ENCODE results near the gene OLFM1. TPM values are rescaled to one million over a fixed set of nuclear protein-coding genes. Genes with fewer than 3 reads are reported as not detected.
A peak's percentile ranks its signal among the peaks of the same experiment; 100 is the strongest.

Gene OLFM1
- total RNA-seq, 4 donors from 2014 or later = 0.64 to 17.5 (median 10.9) TPM

- H3K27me3 ChIP-seq = no peaks in the 10 kb centered on the region
- peaks cover 0 to 3% (median 0%) of the 10 kb centered on the region in 3 donors for H3K36me3 ChIP-seq
- 84 to 86% methylated on average over 10 of the region's 12 CpGs for WGBS, 2 donors
- no peak overlapping the region for H3K4me3 ChIP-seq
- H3K27ac ChIP-seq = no peak overlapping the region
- no peaks in the 10 kb centered on the region for H3K9me3 ChIP-seq
- intact Hi-C loops (cut with DNase I) = no loop called here
- peaks cover 0 to 20% (median 13%) of the 10 kb centered on the region in 3 donors for H3K4me1 ChIP-seq
- DNase-seq = no peak
- TF ChIP-seq CTCF (IDR thresholded peaks at IDR 0.05) (no peak), POLR2A (IDR thresholded peaks at IDR 0.05) (no peak)
Measured at GRCh38 chr9:135122316-135122715, 34.8 kb downstream of the OLFM1 start.

- no peak for DNase-seq
- peaks cover 0 to 30% (median 17%) of the 10 kb centered on the region in 3 donors for H3K4me1 ChIP-seq
- H3K27ac ChIP-seq = peak overlapping the region in 2 of 4 donors; percentile 21 to 36
- no peaks in the 10 kb centered on the region for H3K9me3 ChIP-seq
- H3K27me3 ChIP-seq = no peaks in the 10 kb centered on the region
- 44 to 62% methylated on average over 5 of the region's 6 CpGs for WGBS, 2 donors
- intact Hi-C loops (cut with DNase I) = no loop called here
- no peak overlapping the region for H3K4me3 ChIP-seq
- H3K36me3 ChIP-seq = peaks cover 0 to 3% (median 0%) of the 10 kb centered on the region in 3 donors
- no peak for TF ChIP-seq POLR2A (IDR thresholded peaks at IDR 0.05)
- no peak for TF ChIP-seq CTCF (IDR thresholded peaks at IDR 0.05)
Measured at GRCh38 chr9:135123126-135123772, 35.8 kb downstream of the OLFM1 start.

- TF ChIP-seq CTCF (IDR thresholded peaks at IDR 0.05) = no peak
- no peak for TF ChIP-seq POLR2A (IDR thresholded peaks at IDR 0.05)
- intact Hi-C loops (cut with DNase I) = no loop called here
Measured at GRCh38 chr9:135123773-135124134, 36.3 kb downstream of the OLFM1 start.

GRCh38 chr9:135126451-135127187 is 39.2 kb downstream of the OLFM1 start:
- TF ChIP-seq CTCF (IDR thresholded peaks at IDR 0.05) = peak in 1 of 6 experiments; percentile 17
- TF ChIP-seq POLR2A (IDR thresholded peaks at IDR 0.05) = no peak

More at GRCh38 chr9:135123773-135124134, 36.3 kb downstream of the OLFM1 start:
- H3K36me3 ChIP-seq = peaks cover 0 to 3% (median 0%) of the 10 kb centered on the region in 3 donors
- peak overlapping the region in 2 of 4 donors; percentile 28 to 36 for H3K27ac ChIP-seq
- 41 to 45% methylated on average over 3 to 7 of the region's 7 CpGs for WGBS, 2 donors
- H3K4me1 ChIP-seq = peaks cover 0 to 35% (median 17%) of the 10 kb centered on the region in 3 donors
- H3K4me3 ChIP-seq = no peak overlapping the region
- no peaks in the 10 kb centered on the region for H3K9me3 ChIP-seq
- DNase-seq = no peak
- H3K27me3 ChIP-seq = no peaks in the 10 kb centered on the region

More at GRCh38 chr9:135126451-135127187, 39.2 kb downstream of the OLFM1 start:
- intact Hi-C loops (cut with DNase I) = no loop called here
- peaks cover 7 to 61% (median 34%) of the 10 kb centered on the region in 3 donors for H3K4me1 ChIP-seq
- WGBS, 2 donors = 36 to 45% methylated on average over 7 to 19 of the region's 34 CpGs
- no peak for DNase-seq
- H3K4me3 ChIP-seq = peak overlapping the region in 1 of 4 donors; percentile 16
- H3K36me3 ChIP-seq = no peaks in the 10 kb centered on the region
- H3K27ac ChIP-seq = peak overlapping the region; percentile 45 to 87 (median 86)
- H3K27me3 ChIP-seq = peaks cover 0 to 9% (median 0%) of the 10 kb centered on the region in 4 donors
- H3K9me3 ChIP-seq = peaks cover 0 to 6% (median 0%) of the 10 kb centered on the region in 3 donors

All from esophagus squamous epithelium (tissue), 5 donors.